ENCODE data around the gene DPP6. TPM values are rescaled to one million over a fixed set of nuclear protein-coding genes. Genes with fewer than 3 reads are reported as not detected.

DPP6 gene
- total RNA-seq, 1 experiment from 2014 or later = not detected

GRCh38 chr7:154532771-154533170 lies 480.6 kb downstream of the DPP6 start:
- H3K9me3 ChIP-seq (ENCODE audit: low read depth, low read length, poor library complexity, severe bottlenecking) = peaks cover 5% of the 10 kb centered on the region
- TF ChIP-seq, protein P1, sequence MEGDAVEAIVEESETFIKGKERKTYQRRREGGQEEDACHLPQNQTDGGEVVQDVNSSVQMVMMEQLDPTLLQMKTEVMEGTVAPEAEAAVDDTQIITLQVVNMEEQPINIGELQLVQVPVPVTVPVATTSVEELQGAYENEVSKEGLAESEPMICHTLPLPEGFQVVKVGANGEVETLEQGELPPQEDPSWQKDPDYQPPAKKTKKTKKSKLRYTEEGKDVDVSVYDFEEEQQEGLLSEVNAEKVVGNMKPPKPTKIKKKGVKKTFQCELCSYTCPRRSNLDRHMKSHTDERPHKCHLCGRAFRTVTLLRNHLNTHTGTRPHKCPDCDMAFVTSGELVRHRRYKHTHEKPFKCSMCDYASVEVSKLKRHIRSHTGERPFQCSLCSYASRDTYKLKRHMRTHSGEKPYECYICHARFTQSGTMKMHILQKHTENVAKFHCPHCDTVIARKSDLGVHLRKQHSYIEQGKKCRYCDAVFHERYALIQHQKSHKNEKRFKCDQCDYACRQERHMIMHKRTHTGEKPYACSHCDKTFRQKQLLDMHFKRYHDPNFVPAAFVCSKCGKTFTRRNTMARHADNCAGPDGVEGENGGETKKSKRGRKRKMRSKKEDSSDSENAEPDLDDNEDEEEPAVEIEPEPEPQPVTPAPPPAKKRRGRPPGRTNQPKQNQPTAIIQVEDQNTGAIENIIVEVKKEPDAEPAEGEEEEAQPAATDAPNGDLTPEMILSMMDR (conservative IDR thresholded peaks at IDR 0.05; ENCODE audit: low read depth, low read length) = no peak
- no peak for TF ChIP-seq EZH2 (IDR thresholded peaks at IDR 0.05; ENCODE audit: borderline replicate concordance, low read depth, low read length, poor library complexity, severe bottlenecking)
- H3K4me3 ChIP-seq (ENCODE audit: low read depth, low read length, poor library complexity, severe bottlenecking) = no peak overlapping the region
- intact Hi-C loops (cut with micrococcal nuclease; ENCODE audit: unreplicated experiment) = no loop called here
- no peaks in the 10 kb centered on the region for H3K4me1 ChIP-seq (ENCODE audit: insufficient read depth, low read length, poor library complexity, severe bottlenecking)
- ChIA-PET CTCF (no interaction called here), POLR2A (ENCODE audit: low non-redundant PET) (no interaction called here)
- no peak for DNase-seq (ENCODE audit: low spot score)
- no TSS peak for BruUV-seq (replicated peaks)
- H3K27me3 ChIP-seq (replicated peaks; ENCODE audit: insufficient read depth, low read depth, low read length, poor library complexity) = no peaks in the 10 kb centered on the region
- H3K36me3 ChIP-seq (ENCODE audit: insufficient read depth, low read length, poor library complexity, severe bottlenecking) = no peaks in the 10 kb centered on the region
- no peak overlapping the region for H3K27ac ChIP-seq (ENCODE audit: low read depth, low read length, poor library complexity, severe bottlenecking)

DNA sequence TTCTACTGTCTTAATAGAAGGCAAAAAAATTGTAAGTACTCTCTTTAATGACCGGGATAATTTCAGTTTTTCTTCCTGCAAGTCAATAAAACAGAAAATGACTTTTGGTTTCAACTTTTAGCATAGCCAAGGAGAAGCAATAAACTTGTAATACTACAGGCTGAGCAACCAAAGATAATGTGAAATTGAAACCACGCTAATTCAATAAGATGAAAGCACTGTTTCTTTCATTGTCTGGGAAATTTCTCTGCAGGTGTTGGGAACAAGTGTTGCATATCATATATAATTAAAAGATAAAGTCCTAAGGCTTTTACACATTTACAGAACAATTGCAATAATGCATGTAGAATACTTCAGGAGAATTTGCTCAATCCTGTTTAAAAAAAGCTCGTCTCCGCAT lies 488.4 kb downstream of the DPP6 start:
- Histone ChIP-seq H3K27ac (ENCODE audit: low read depth, low read length, poor library complexity, severe bottlenecking) (no peak overlapping the region), H3K36me3 (ENCODE audit: insufficient read depth, low read length, poor library complexity, severe bottlenecking) (no peaks in the 10 kb centered on the region), H3K27me3 (replicated peaks; ENCODE audit: insufficient read depth, low read depth, low read length, poor library complexity) (no peaks in the 10 kb centered on the region), H3K9me3 (ENCODE audit: low read depth, low read length, poor library complexity, severe bottlenecking) (no peaks in the 10 kb centered on the region), H3K4me1 (ENCODE audit: insufficient read depth, low read length, poor library complexity, severe bottlenecking) (no peaks in the 10 kb centered on the region), H3K4me3 (ENCODE audit: low read depth, low read length, poor library complexity, severe bottlenecking) (no peak overlapping the region)
- DNase-seq (ENCODE audit: low spot score) = no peak
- POLR2A ChIA-PET (ENCODE audit: low non-redundant PET) = no interaction called here
- no TSS peak for BruUV-seq (replicated peaks)
- intact Hi-C loops (cut with micrococcal nuclease; ENCODE audit: unreplicated experiment) = no loop called here
- CTCF ChIA-PET = no interaction called here
- TF ChIP-seq, protein P1 (conservative IDR thresholded peaks at IDR 0.05; ENCODE audit: low read depth, low read length) = no peak
- no peak for TF ChIP-seq EZH2 (IDR thresholded peaks at IDR 0.05; ENCODE audit: borderline replicate concordance, low read depth, low read length, poor library complexity, severe bottlenecking)

DNA sequence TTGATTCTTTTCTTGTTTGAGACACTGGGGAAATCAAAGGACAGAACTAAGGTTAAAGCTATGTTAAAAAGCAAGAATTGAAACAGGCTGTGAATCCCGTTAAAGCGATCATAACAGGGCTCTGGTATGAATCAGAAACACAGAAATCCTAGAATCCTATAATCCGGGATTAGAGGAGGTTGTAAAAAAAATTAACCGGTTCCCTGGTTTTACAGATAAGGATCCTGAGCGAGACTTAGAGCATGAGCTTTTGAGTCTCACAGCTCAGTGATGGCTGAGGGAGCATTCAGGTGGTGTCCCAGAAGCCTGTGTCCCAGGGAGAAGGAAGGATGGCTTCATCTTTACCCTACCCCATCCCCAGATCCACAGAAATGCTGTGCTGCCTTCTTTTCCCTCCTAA lies 489.4 kb downstream of the DPP6 start:
- Histone ChIP-seq H3K27me3 (replicated peaks; ENCODE audit: insufficient read depth, low read depth, low read length, poor library complexity) (no peaks in the 10 kb centered on the region), H3K4me1 (ENCODE audit: insufficient read depth, low read length, poor library complexity, severe bottlenecking) (no peaks in the 10 kb centered on the region), H3K9me3 (ENCODE audit: low read depth, low read length, poor library complexity, severe bottlenecking) (no peaks in the 10 kb centered on the region), H3K4me3 (ENCODE audit: low read depth, low read length, poor library complexity, severe bottlenecking) (no peak overlapping the region), H3K36me3 (ENCODE audit: insufficient read depth, low read length, poor library complexity, severe bottlenecking) (no peaks in the 10 kb centered on the region), H3K27ac (ENCODE audit: low read depth, low read length, poor library complexity, severe bottlenecking) (no peak overlapping the region)
- no peak for TF ChIP-seq EZH2 (IDR thresholded peaks at IDR 0.05; ENCODE audit: borderline replicate concordance, low read depth, low read length, poor library complexity, severe bottlenecking)
- TF ChIP-seq, protein P1 (conservative IDR thresholded peaks at IDR 0.05; ENCODE audit: low read depth, low read length) = no peak
- CTCF ChIA-PET = no interaction called here
- BruUV-seq (replicated peaks) = no TSS peak
- no peak for DNase-seq (ENCODE audit: low spot score)
- intact Hi-C loops (cut with micrococcal nuclease; ENCODE audit: unreplicated experiment) = no loop called here
- POLR2A ChIA-PET (ENCODE audit: low non-redundant PET) = no interaction called here

Data from A673 (cell line).